Right lung (tissue), 10 donors: ENCODE data around the gene GABPB1. TPM values are rescaled to one million over a fixed set of nuclear protein-coding genes. Genes with fewer than 3 reads are reported as not detected.
"Not testable (repeated sequence)": the region's sequence is repeated elsewhere in the genome, so short reads cannot be mapped to it uniquely, and the experiment has no call there.

Experiments used
- DNase-seq, 2 donors: peaks; one replicate each; pipeline ENCODE4 v3.0.0-alpha.2; 2013
- long read RNA-seq, 8 donors: transcript quantifications; one replicate each; lab custom pipeline, GENCODE V29; 2026
- polyA plus RNA-seq, 5 donors: library from polyadenylated mRNA; unstranded; fragments of 120-200 nt; gene quantifications; one replicate each; pipeline versions ENCODE4 v1.2.1 to v1.2.3, GENCODE V29; 2013; ENCODE audit warnings: inconsistent platforms in 1 of 5, low replicate concordance in 1 of 5; ENCODE audit not compliant: insufficient read length in 5 of 5, insufficient read depth in 1 of 5

The GABPB1 gene
- 10 to 100 TPM; 29.3 to 43.1 (median 38.9) TPM for polyA plus RNA-seq
- long read RNA-seq, donor 1, full-length matches to known transcripts = 4 of 4 reads
- long read RNA-seq, donor 1, partial matches to known transcripts = 0 of 4 reads
- long read RNA-seq, donor 1, other reads (novel, unspliced or antisense) = 0 of 4 reads
- long read RNA-seq, donor 2, full-length matches to known transcripts = 3 of 3 reads
- long read RNA-seq, donor 2, partial matches to known transcripts = 0 of 3 reads
- long read RNA-seq, donor 2, other reads (novel, unspliced or antisense) = 0 of 3 reads
- long read RNA-seq, donor 3, full-length matches to known transcripts = 5 of 5 reads
- long read RNA-seq, donor 3, partial matches to known transcripts = 0 of 5 reads
- long read RNA-seq, donor 3, other reads (novel, unspliced or antisense) = 0 of 5 reads
- long read RNA-seq, donor 4, full-length matches to known transcripts = 1 of 1 reads
- long read RNA-seq, donor 4, partial matches to known transcripts = 0 of 1 reads
- long read RNA-seq, donor 4, other reads (novel, unspliced or antisense) = 0 of 1 reads
- long read RNA-seq, donor 5, full-length matches to known transcripts = 5 of 5 reads
- long read RNA-seq, donor 5, partial matches to known transcripts = 0 of 5 reads
- long read RNA-seq, donor 5, other reads (novel, unspliced or antisense) = 0 of 5 reads
- long read RNA-seq, donor 6, full-length matches to known transcripts = 7 of 7 reads
- long read RNA-seq, donor 6, partial matches to known transcripts = 0 of 7 reads
- long read RNA-seq, donor 6, other reads (novel, unspliced or antisense) = 0 of 7 reads
- long read RNA-seq, donor 7, full-length matches to known transcripts = 1 of 99 reads
- long read RNA-seq, donor 7, partial matches to known transcripts = 69 of 99 reads
- long read RNA-seq, donor 7, other reads (novel, unspliced or antisense) = 29 of 99 reads
- long read RNA-seq, donor 8, full-length matches to known transcripts = 2 of 2 reads
- long read RNA-seq, donor 8, partial matches to known transcripts = 0 of 2 reads
- long read RNA-seq, donor 8, other reads (novel, unspliced or antisense) = 0 of 2 reads

GRCh38 chr15:50354838-50355618 is at the start of gene GABPB1:
GABPB1 (minus strand) TSS chr15:50355198; CDS start chr15:50309798, 45,400 bp downstream.
- peak; percentile 96 to 98 for DNase-seq

GRCh38 chr15:50391561-50391960 is 36.6 kb upstream of the GABPB1 start:
- not testable (repeated sequence) for DNase-seq

- no peak for DNase-seq
These were observed 35.7 kb upstream of the GABPB1 start for GRCh38 chr15:50390554-50391264.

GRCh38 chr15:50382408-50382807 is 27.4 kb upstream of the GABPB1 start:
- not testable (repeated sequence) for DNase-seq

- no peak for DNase-seq
These were observed 26.4 kb upstream of the GABPB1 start for GRCh38 chr15:50381438-50381837.

- no peak for DNase-seq
These were observed 25.1 kb upstream of the GABPB1 start for GRCh38 chr15:50380089-50380488.

- not testable (repeated sequence) for DNase-seq
These were observed 24.4 kb upstream of the GABPB1 start for GRCh38 chr15:50379413-50379812.

GRCh38 chr15:50378776-50379175 is 23.8 kb upstream of the GABPB1 start:
- DNase-seq = no peak

GRCh38 chr15:50377867-50378751 is 23.1 kb upstream of the GABPB1 start:
- DNase-seq = no peak

- not testable (repeated sequence) for DNase-seq
These were observed 14.6 kb upstream of the GABPB1 start for GRCh38 chr15:50369564-50369963.

- DNase-seq = no peak
These were observed 11.0 kb upstream of the GABPB1 start for GRCh38 chr15:50365971-50366370.

GRCh38 chr15:50365570-50365969 is 10.6 kb upstream of the GABPB1 start:
- no peak for DNase-seq

GRCh38 chr15:50363612-50364011 is 8.6 kb upstream of the GABPB1 start:
- no peak for DNase-seq

GRCh38 chr15:50361756-50362155 is 6.8 kb upstream of the GABPB1 start:
- DNase-seq = no peak

GRCh38 chr15:50358845-50359244 is 3.8 kb upstream of the GABPB1 start:
- DNase-seq = no peak

GRCh38 chr15:50355980-50356379 is 982 bp upstream of the GABPB1 start:
- DNase-seq = no peak

- no peak for DNase-seq
These were observed 564 bp upstream of the GABPB1 start for GRCh38 chr15:50355619-50355905.

GRCh38 chr15:50353975-50354837 is 792 bp downstream of the GABPB1 start:
- DNase-seq = peak; percentile 77 to 81
